PC-3 (cell line): Measurements from ENCODE around the gene PI3. TPM values are rescaled to one million over a fixed set of nuclear protein-coding genes. Genes with fewer than 3 reads are reported as not detected.
A peak's percentile ranks its signal among the peaks of the same experiment; 100 is the strongest.

Experiments
- ATAC-seq: fragments of 200-7000 bp; cut with Tn5 transposase; 2 replicates; pipeline ENCODE4 v1.9.1; 2020; ENCODE audit warnings: mild to moderate bottlenecking, moderate library complexity
- Bru-seq: library from RNA; stranded (reverse); fragments of 400-500 nt; gene quantifications from one replicate; lab custom pipeline; 2021; lab: Mats Ljungman, UMichigan
- BruChase-seq, 2 experiments: library from RNA; stranded (reverse); fragments of 400-500 nt; gene quantifications; one replicate each; lab custom pipeline; 2021; lab: Mats Ljungman, UMichigan
- BruUV-seq: library from RNA; stranded (reverse); fragments of 400-500 nt; replicated peaks from 2 replicates; lab custom pipeline; 2021; lab: Mats Ljungman, UMichigan
- CTCF ChIA-PET: fragments of 300-600 bp; sonication (Branson Sonifier 250); formaldehyde crosslinking; loops from one replicate; lab custom pipeline; 2022; ENCODE audit warnings: antibody characterized with exemption; lab: Charles Lee
- POLR2A ChIA-PET: fragments of 300-600 bp; sonication (Branson Sonifier 250); formaldehyde crosslinking; loops from one replicate; lab custom pipeline; 2022; ENCODE audit warnings: antibody characterized with exemption; ENCODE audit not compliant: unreplicated experiment; lab: Charles Lee
- DNase-seq: peaks from one replicate; pipeline ENCODE4 v3.0.0-alpha.2; 2015
- H2AFZ ChIP-seq: fragments of 300-600 bp; sonication (generic); 2 replicates; pipeline ENCODE4 v1.6.0; 2016; ENCODE audit warnings: antibody characterized with exemption, low read length
- H3F3A ChIP-seq: fragments of 300-600 bp; sonication (generic); one replicate; pipeline ENCODE4 v1.6.0; 2017; ENCODE audit warnings: antibody characterized with exemption, low read length, control low read depth, mild to moderate bottlenecking; ENCODE audit not compliant: unreplicated experiment
- H3K27ac ChIP-seq: fragments of 300-600 bp; sonication (generic); 2 replicates; pipeline ENCODE4 v1.5.1; 2016; ENCODE audit warnings: mild to moderate bottlenecking, low read length
- H3K27me3 ChIP-seq: fragments of 300-600 bp; sonication (generic); 2 replicates; pipeline ENCODE4 v1.6.1; 2016; ENCODE audit warnings: low read length, mixed read lengths
- H3K36me3 ChIP-seq: fragments of 300-600 bp; sonication (generic); 2 replicates; pipeline ENCODE4 v1.6.1; 2016; ENCODE audit warnings: low read depth, mixed run types, low read length, mixed read lengths
- H3K4me1 ChIP-seq: fragments of 300-600 bp; sonication (generic); 2 replicates; pipeline ENCODE4 v1.5.1; 2016; ENCODE audit warnings: low read length; ENCODE audit not compliant: insufficient read depth
- H3K4me2 ChIP-seq: fragments of 300-600 bp; sonication (generic); 2 replicates; pipeline ENCODE4 v1.6.0; 2016; ENCODE audit warnings: low read length
- H3K4me3 ChIP-seq: fragments of 300-600 bp; sonication (generic); 2 replicates; pipeline ENCODE4 v1.5.1; 2016; ENCODE audit warnings: mild to moderate bottlenecking, low read length, mixed read lengths
- H3K79me2 ChIP-seq: fragments of 300-600 bp; sonication (generic); 2 replicates; pipeline ENCODE4 v1.6.1; 2017; ENCODE audit warnings: low read length, mixed read lengths
- H3K9ac ChIP-seq: fragments of 300-600 bp; sonication (generic); 2 replicates; pipeline ENCODE4 v1.6.0; 2016; ENCODE audit warnings: mild to moderate bottlenecking, low read length
- H3K9me2 ChIP-seq: fragments of 300-600 bp; sonication (generic); replicated peaks from 2 replicates; pipeline ENCODE4 v1.6.1; 2016; ENCODE audit warnings: mixed run types, low read length, mixed read lengths
- H3K9me3 ChIP-seq: fragments of 300-600 bp; sonication (generic); 2 replicates; pipeline ENCODE4 v1.6.1; 2016; ENCODE audit warnings: low read length, mixed read lengths
- H4K20me1 ChIP-seq: fragments of 300-600 bp; sonication (generic); 2 replicates; pipeline ENCODE4 v1.6.1; 2016; ENCODE audit warnings: low read length, mixed read lengths
- EZH2 ChIP-seq: fragments of 300-600 bp; sonication (generic); IDR thresholded peaks from one replicate; pipeline ENCODE4 v1.6.1; 2017; ENCODE audit warnings: antibody characterized with exemption, mild to moderate bottlenecking, low read length; ENCODE audit not compliant: unreplicated experiment
- EZH2phosphoT487 ChIP-seq: fragments of 300-600 bp; sonication (generic); IDR thresholded peaks from 2 replicates; pipeline ENCODE4 v1.6.1; 2018; ENCODE audit warnings: mild to moderate bottlenecking, antibody characterized with exemption, low read length, borderline replicate concordance
- intact Hi-C: fragments of 100-400 bp; cut with micrococcal nuclease; formaldehyde crosslinking; loops from 2 replicates; pipeline ENCODE4 v1.9.0; 2023
- long read RNA-seq: library from polyadenylated mRNA; unstranded; transcript quantifications from one replicate; pipeline ENCODE4 v2.0.0, GENCODE V29; 2021; ENCODE audit not compliant: unreplicated experiment
- total RNA-seq: library from RNA; depleted of rRNA; stranded (reverse); fragments of >200 nt; gene quantifications from 2 replicates; pipeline ENCODE4 v1.2.3, GENCODE V29; 2014; rRNA removed
- TF ChIP-seq, protein P1 (sequence below): fragments of 300-600 bp; sonication (generic); conservative IDR thresholded peaks from 2 replicates; pipeline ENCODE4 v1.5.1; 2017; ENCODE audit warnings: antibody characterized with exemption, low read depth, mild to moderate bottlenecking, low read length

PI3 gene, protein sequence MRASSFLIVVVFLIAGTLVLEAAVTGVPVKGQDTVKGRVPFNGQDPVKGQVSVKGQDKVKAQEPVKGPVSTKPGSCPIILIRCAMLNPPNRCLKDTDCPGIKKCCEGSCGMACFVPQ
- total RNA-seq (175 and 188 TPM in 2 replicates), Bru-seq, nascent RNA (percentile 100 among the genes with signal in this experiment), BruChase-seq, experiment 1, labeled RNA remaining after a 6-hour chase (percentile 100 among the genes with signal in this experiment), BruChase-seq, experiment 2, labeled RNA remaining after a 2-hour chase (percentile 100 among the genes with signal in this experiment)
- long read RNA-seq, transcript PI3-201 (3 exons, 577 nt) = major isoform, 391 of 424 reads
- long read RNA-seq, partial matches to known transcripts = 29 of 424 reads
- long read RNA-seq, other reads (novel, unspliced or antisense) = 4 of 424 reads

DNA sequence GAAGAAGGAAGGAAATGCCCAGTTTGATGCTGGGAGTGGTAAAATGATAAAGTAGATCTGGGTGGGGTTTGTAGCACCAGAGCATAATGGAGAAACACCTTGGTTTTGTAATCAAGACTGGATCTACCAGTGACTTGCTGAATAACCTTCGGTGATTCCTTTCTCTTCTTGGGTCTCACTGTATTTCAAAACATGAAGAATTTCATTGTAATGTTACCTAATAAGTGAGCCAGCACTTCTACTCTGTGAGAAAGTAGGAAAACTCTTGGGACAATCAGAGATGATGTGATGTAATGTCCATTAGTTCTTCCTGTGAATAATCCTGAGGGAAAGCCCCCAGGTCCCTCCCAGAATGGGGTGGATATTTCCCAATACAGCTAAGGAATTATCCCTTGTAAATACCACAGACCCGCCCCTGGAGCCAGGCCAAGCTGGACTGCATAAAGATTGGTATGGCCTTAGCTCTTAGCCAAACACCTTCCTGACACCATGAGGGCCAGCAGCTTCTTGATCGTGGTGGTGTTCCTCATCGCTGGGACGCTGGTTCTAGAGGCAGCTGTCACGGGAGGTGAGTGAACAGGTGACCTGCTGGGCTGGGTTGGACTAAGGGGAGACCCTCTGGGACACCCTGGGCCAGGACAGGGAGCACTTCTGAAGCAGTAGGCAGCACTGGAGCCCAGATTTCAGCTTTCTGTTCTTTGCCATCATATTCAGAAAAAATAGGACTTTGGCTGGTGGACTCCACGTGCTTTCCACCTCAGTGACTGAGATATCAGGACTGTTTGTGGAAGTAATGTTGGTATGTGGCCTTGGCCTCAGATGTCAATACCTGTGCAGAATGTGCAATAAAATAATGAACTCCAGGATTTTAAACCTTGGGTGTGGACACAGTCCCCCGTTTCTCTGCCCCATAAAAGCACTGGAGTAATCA is at the start of gene PI3:
PI3 (plus strand) TSS at position 469 of the 931 bp plus-strand sequence; CDS start at position 490, 21 bp downstream.
- Histone ChIP-seq H3K79me2 (no peaks in the 10 kb centered on the region), H3F3A (no peaks in the 10 kb centered on the region), H3K4me2 (peak within 1 kb of the TSS; percentile 62), H3K9me2 (no peaks in the 10 kb centered on the region), H3K27ac (peak within 1 kb of the TSS; percentile 93), H3K9ac (peak within 1 kb of the TSS; percentile 60), H3K27me3 (no peaks in the 10 kb centered on the region), H3K4me3 (peak within 1 kb of the TSS; percentile 8; the same call in 1 of the 2 replicates), H3K36me3 (no peaks in the 10 kb centered on the region), H4K20me1 (no peaks in the 10 kb centered on the region), H2AFZ (peak within 1 kb of the TSS; percentile 29), H3K4me1 (peaks cover 60% of the 10 kb centered on the region), H3K9me3 (no peaks in the 10 kb centered on the region)
- ChIA-PET CTCF (no interaction called here), POLR2A (interaction anchor here (0.6 to 0.7 kb wide), 4 partner anchors 12 to 103 kb away, joined by 3 to 6 read pairs (median 4); no protein-coding TSS in a partner anchor)
- intact Hi-C loops = loop anchor here (1.0 to 5.0 kb wide), 2 partner anchors 16 to 37 kb away; no protein-coding TSS in a partner anchor
- BruUV-seq = TSS peak; percentile 83
- peak; percentile 99 for DNase-seq
- TF ChIP-seq EZH2 (no peak), EZH2phosphoT487 (no peak)
- TF ChIP-seq, protein P1, sequence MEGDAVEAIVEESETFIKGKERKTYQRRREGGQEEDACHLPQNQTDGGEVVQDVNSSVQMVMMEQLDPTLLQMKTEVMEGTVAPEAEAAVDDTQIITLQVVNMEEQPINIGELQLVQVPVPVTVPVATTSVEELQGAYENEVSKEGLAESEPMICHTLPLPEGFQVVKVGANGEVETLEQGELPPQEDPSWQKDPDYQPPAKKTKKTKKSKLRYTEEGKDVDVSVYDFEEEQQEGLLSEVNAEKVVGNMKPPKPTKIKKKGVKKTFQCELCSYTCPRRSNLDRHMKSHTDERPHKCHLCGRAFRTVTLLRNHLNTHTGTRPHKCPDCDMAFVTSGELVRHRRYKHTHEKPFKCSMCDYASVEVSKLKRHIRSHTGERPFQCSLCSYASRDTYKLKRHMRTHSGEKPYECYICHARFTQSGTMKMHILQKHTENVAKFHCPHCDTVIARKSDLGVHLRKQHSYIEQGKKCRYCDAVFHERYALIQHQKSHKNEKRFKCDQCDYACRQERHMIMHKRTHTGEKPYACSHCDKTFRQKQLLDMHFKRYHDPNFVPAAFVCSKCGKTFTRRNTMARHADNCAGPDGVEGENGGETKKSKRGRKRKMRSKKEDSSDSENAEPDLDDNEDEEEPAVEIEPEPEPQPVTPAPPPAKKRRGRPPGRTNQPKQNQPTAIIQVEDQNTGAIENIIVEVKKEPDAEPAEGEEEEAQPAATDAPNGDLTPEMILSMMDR = no peak
- peak; percentile 66 for ATAC-seq

DNA sequence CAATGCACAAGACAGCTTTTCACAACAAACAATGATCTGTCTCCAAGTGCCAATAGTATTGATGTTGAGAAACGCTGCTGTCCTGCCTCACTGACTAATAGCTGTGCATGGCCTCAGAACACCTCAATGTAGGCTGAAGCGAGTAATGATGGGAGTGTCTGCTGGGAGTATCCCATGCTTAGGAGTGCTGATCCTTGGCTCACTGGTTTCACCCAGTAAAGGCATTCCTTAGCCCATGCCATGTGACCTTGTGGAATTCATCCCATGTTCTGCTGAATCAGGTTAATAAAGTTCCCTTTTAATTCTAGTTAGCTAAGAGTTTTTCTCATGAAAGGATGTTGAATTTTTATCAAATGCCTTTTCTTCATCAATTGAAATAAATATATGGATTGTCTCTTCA is 46.6 kb upstream of the PI3 start:
- ChIA-PET CTCF (interaction anchor here (0.6 to 1.3 kb wide), 2 partner anchors 10 to 17 kb away, joined by 4 to 5 read pairs; no protein-coding TSS in a partner anchor), POLR2A (no interaction called here)
- peak; percentile 77 for DNase-seq

More for the DNA sequence above, 46.6 kb upstream of the PI3 start:
- TF ChIP-seq, protein P1 = no peak
- no peak for TF ChIP-seq EZH2phosphoT487
- TF ChIP-seq EZH2 = no peak
- Histone ChIP-seq H3K4me3 (no peak overlapping the region), H3K4me1 (peaks cover 10% of the 10 kb centered on the region; the same call in 1 of the 2 replicates), H4K20me1 (no peaks in the 10 kb centered on the region), H3K27ac (no peak overlapping the region), H3K4me2 (no peak overlapping the region; the same call in 1 of the 2 replicates), H3K9me2 (no peaks in the 10 kb centered on the region), H3K9me3 (no peaks in the 10 kb centered on the region), H3K27me3 (no peaks in the 10 kb centered on the region), H2AFZ (no peak overlapping the region), H3K79me2 (no peaks in the 10 kb centered on the region), H3K36me3 (no peaks in the 10 kb centered on the region), H3K9ac (no peak overlapping the region), H3F3A (no peaks in the 10 kb centered on the region)
- intact Hi-C loops = no loop called here
- peak; percentile 98 for ATAC-seq
- no TSS peak for BruUV-seq
